ENCODE results near the gene BLMH.

GRCh38 chr17:30332057-30332542 is 40.4 kb upstream of the BLMH start:
- TF ChIP-seq CTCF (IDR thresholded peaks at IDR 0.05; ENCODE audit: low read length) (no peak), EZH2 (optimal IDR thresholded peaks at IDR 0.05; ENCODE audit: low read depth, low read length) (no peak)
